GM18951 (cell line): ENCODE data around the gene NCOA7.
A peak's percentile ranks its signal among the peaks of the same experiment; 100 is the strongest.
"Not testable (repeated sequence)": the region's sequence is repeated elsewhere in the genome, so short reads cannot be mapped to it uniquely, and the experiment has no call there.

Source experiments
- POLR2A ChIP-seq: IDR thresholded peaks from 4 replicates; pipeline ENCODE4 v1.6.1; 2011; ENCODE audit warnings: mild to moderate bottlenecking; ENCODE audit not compliant: insufficient read length, insufficient read depth; ENCODE audit errors: extremely low read depth
- in situ Hi-C: fragments of 300-500 bp; cut with MboI; formaldehyde crosslinking; loops from one replicate; pipeline ENCODE4 v1.12.0; 2022; ENCODE audit warnings: low sequenced_read_pairs, mixed read lengths, inconsistent platforms; ENCODE audit not compliant: unreplicated experiment

NCOA7 gene

DNA sequence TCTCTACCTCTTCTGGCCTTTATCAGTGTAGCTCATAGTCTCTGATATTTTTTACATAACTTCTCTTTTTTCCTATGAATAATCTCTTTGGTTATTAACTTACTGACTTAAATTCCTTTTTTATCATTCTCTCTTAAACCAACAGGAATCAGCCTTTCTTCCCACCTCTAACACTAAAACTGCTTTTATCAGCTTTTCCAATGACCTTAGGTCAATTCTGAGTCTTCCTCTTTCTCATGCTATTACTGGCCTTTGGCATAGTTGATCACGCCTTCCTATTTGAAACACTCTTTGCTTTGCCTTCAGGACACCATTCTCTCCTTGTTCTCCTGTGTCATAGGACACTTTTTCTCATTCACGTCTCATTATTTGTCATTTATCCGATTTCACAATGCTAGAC is 157.7 kb downstream of the NCOA7 start:
- TF ChIP-seq POLR2A: no peak
- in situ Hi-C loops: no loop called here

DNA sequence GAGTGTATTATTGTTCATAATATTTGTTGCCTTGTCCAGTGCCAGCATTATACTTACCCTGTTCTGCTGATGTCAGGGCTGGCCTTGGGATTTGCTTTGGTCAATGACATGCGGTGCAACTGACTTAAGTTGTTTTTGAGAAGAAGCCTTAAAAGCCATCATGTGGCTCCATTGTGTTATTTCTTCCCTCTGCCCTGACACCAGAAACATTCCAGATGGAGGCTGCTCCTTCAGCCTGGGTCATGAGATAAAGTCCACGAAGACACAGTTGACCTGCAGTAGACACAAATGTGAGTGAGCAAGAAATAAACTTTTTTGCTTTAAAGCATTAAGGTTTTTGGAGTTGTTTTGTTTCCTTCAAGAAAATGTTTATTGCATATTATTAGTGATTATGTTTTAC is 158.3 kb downstream of the NCOA7 start:
- in situ Hi-C loops: no loop called here
- no peak for TF ChIP-seq POLR2A

GRCh38 chr6:125950293-125950692 is 159.5 kb downstream of the NCOA7 start:
- no peak for TF ChIP-seq POLR2A
- in situ Hi-C loops: no loop called here

DNA sequence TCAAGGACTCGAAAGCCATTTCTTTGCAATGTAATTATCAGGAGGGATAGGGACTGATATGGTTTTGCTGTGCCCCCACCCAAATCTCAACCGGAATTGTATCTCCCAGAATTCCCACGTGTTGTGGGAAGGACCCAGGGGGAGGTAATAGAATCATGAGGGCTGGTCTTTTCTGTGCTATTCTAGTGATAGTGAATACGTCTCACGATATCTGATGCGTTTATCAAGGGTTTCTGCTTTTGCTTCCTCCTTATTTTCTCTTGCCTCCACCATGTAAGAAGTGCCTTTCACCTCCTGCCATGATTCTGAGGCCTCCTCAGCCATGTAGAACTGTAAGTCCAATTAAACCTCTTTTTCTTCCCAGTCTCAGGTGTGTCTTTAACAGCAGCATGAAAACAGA is 160.0 kb downstream of the NCOA7 start:
- in situ Hi-C loops: not testable (repeated sequence)

DNA sequence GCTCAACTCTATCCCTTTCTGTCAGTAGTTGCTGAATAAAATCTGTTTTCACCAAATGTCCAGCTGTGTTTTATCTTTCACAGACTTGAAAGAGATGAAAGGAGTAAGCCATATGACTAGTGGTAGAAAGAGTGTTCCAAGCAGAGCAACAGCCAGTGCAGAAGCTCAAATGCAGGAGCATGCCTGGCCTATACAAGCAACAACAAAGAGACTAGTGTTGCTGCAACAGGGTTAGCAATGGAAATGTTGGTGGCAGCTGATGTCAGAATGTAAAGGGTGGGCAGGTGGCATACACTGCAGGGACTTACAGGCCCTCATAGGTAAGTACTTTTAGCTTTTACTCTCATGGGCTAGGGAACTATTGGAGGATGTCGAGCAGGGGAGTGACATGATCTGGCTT is 160.6 kb downstream of the NCOA7 start:
- no peak for TF ChIP-seq POLR2A
- in situ Hi-C loops: no loop called here

GRCh38 chr6:125952764-125953501 is 162.2 kb downstream of the NCOA7 start:
- in situ Hi-C loops: no loop called here
- no peak for TF ChIP-seq POLR2A

GRCh38 chr6:125953502-125953875 is 162.7 kb downstream of the NCOA7 start:
- in situ Hi-C loops: no loop called here

GRCh38 chr6:125954735-125955339 is 164.1 kb downstream of the NCOA7 start:
- no peak for TF ChIP-seq POLR2A
- in situ Hi-C loops: no loop called here

More at GRCh38 chr6:125953502-125953875, 162.7 kb downstream of the NCOA7 start:
- no peak for TF ChIP-seq POLR2A

DNA sequence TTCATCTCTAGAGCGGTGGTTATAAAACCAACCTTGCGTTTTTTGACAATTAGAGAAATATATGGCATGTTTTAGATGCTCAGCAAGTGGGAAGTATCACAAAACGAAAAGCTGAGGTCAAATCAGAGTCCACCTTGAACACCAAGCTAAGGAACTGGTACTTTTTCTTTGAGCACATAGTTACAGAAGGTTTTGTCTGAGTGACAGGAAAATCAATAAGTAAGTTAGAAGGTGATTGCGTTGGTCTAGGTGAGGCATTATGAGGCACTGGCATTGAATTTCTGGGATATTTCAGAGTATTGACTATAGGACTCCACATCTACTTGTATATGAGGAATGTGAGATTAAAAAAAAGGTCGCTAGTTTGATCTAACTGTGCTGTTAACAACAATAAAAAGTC is 165.2 kb downstream of the NCOA7 start:
- in situ Hi-C loops: no loop called here
- no peak for TF ChIP-seq POLR2A

DNA sequence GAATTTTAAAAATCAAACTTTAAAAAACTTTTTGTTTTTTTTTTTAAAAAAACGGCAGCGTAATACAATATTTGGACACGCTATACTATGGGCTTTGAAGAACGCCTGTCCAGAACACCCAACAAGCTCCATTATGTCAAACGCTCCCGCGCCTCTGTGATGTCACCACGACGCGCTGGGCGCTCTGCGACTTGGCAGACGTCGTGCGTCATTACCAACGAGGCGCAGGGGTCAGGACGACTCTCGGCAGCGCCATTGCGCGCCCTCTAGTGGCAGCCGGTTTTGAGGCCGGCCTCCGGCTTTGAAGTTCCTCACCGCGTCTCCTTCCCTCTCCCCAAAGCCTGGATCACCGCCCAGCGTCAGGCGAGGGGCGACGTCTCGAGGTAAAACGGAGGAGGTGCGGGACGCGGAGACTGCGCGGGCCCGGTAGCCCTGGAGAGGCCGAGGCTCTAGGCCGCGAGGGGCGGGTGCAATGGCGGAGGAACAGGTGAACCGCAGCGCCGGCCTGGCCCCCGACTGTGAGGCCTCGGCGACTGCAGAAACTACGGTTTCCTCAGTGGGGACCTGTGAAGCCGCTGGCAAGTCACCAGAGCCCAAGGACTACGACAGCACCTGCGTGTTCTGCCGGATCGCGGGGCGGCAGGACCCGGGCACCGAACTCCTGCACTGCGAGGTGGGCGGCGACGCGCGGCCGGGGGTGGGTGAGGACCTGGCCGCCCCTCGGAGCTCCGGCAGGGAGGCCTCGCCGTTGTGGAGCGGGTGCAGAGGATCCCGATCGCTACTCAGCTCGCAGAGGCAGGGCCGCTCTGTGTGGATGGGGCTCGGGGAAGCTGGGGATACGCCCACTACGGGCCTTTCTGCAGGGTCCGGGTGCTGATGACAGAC is 166.0 kb downstream of the NCOA7 start, which contains the start of gene HINT3:
Gene HINT3, plus strand, starts transcription at position 265 of the 885 bp plus-strand sequence. Its CDS starts 208 bp downstream, at position 473.
- in situ Hi-C loops: no loop called here
- peak; percentile 74 for TF ChIP-seq POLR2A

DNA sequence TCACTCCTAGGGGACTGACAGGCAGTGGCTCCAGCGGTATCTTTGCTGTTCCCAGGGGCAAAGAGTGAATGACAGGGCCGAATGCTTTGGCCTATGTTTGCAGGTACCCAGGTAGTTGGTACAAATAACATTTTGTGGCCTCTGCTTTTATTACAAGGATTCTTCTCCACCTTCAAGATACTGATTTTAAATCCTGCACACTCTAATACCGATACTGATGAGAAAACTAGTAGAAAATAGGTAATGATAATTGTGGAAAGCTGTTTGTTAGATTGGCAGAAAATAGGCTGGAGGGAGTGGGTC is 166.6 kb downstream of the NCOA7 start:
- no peak for TF ChIP-seq POLR2A
- in situ Hi-C loops: no loop called here

DNA sequence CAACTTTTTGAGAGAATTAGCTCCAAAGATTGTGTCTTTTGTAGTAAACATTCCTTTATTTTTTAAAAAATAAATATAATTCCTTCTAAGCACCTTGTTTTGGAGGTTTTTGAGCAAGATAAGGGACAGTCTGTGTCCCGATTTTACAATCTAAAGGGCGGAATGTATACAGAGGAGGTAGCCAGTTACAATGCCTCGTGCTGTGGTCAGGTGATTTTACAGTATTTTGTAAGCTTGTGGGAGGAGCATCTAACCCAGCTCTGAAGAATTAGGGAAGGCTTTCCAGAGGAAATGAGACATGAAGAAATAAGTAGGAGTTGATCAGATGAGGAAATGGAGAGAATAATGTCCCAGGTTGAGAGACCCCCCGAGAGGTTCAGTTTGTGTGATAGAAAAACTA is 167.1 kb downstream of the NCOA7 start:
- in situ Hi-C loops: no loop called here
- no peak for TF ChIP-seq POLR2A

GRCh38 chr6:125959041-125959440 is 168.3 kb downstream of the NCOA7 start:
- no peak for TF ChIP-seq POLR2A
- in situ Hi-C loops: no loop called here
